Glomerular visceral epithelial cell (primary cell): ENCODE data around the gene EPN1.

ENCODE experiments used
- DNase-seq: peaks from one replicate; pipeline ENCODE4 v3.0.0-alpha.2; 2016; ENCODE audit errors: extremely low spot score

The EPN1 gene

GRCh38 chr19:55646889-55647731 is 27.9 kb upstream of the EPN1 start:
- no peak for DNase-seq

DNA sequence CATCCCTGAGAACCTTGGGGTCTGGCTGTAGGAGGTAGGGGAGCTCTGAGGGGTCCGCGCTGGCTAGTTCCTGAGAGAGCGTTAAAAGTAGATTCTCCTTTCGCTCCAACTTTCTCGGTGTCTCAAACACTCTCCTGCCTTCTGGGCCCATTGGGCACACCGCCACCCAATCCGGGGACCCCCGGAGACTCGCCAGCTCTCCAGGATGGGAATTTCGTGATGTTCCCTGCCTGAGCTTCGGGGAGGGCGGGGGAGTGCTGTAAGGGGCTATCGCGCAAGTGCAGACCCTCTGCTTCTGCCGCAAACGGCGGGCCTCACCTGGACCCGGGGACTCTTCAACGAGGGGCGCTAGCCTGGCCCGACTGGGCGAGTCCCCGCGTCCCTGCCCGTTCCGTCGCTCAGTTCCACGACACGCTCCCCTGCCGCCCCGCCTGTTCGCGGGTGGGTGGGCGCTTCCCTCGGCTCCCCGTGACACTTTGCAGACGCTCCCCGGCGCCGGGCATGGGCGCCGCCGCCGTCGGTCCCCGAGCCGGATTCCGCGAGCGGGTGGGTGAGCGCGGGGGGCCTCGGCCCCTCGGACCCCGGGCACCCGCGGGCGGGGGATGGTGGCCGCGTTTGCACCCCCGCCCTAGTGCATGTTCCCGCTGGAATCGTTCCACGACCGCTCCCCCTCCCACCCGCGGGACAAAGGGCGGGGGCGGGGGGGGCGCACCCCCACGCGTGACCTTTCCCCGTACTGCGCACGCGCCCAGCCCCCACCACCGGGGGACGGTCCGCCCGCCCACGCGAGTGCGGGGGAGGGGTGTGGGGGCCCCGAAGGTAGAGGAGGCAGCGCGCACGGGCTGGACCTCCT is 27.1 kb upstream of the EPN1 start, which contains the start of gene CCDC106:
Gene CCDC106 (plus strand): TSS at position 481 of the 853 bp plus-strand sequence. CDS start 835 bp downstream, outside the sequence.
- DNase-seq: peak; percentile 70

DNA sequence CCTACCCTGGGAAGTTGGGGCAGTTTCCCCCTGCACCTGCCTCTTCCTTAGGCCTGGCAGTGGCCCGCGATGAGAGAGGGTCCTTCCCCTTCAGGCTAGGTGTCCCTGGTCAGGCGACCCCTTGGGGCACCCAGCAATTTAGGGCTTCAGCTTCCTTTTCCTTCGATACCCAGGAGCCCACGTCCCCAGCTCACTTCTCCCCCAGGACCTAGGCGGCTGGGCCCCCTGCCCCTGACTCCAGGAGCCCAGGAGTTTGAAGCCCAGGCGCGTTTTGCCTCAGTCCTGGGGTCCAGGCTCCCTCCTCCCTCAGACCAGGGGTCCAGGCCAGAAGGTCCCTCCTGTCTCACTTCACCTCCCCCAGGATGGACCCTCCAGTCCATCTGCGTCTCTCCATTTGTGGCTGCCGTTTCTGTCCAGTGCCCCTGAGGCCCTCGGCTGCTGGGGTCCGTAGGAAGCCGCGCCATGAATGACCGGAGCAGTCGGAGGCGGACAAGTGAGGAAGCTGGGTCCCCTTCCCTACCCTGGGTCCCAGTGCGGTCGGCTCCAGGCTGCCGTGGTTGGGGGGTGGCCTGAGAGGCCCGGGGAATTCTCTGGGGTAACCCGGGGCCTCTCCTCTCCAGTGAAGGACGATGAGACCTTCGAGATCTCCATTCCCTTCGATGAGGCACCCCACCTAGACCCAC is 26.3 kb upstream of the EPN1 start:
- no peak for DNase-seq

GRCh38 chr19:55649268-55650125 is 25.5 kb upstream of the EPN1 start:
- no peak for DNase-seq

GRCh38 chr19:55650126-55650557 is 24.9 kb upstream of the EPN1 start:
- DNase-seq: no peak

DNA sequence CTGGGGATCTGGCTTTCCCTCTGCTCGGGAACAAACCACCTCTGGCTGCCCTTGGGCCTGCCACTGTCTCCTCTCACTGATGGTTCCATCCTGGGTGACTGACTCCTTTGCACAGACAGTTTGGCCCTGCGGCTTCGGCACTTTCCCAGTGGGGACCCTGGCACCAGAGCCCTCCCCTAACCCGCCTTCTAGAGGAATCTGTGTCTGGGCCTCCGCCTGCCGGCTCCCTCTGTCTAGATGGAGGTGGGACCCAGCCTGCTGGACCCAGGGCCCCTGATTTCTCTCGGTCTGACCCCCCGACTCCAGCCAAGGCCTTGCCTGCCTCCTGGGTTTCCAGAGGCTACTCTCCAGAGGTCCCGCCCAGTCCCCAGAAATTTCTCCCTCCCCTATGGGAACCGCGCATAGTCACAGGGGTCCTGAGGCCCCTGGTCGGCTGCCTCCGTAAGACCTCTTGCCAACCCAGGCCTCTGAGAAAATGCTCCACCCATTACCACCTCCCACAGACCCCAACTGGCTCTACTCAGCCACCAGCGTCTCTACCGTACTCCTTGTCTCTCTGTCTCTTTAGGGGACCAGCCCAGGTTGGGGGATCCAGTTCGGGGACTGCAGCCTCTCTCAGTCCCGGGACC is 24.3 kb upstream of the EPN1 start:
- no peak for DNase-seq

GRCh38 chr19:55651236-55651635 is 23.8 kb upstream of the EPN1 start:
- DNase-seq: no peak

GRCh38 chr19:55652311-55653128 is 22.5 kb upstream of the EPN1 start:
- no peak for DNase-seq

DNA sequence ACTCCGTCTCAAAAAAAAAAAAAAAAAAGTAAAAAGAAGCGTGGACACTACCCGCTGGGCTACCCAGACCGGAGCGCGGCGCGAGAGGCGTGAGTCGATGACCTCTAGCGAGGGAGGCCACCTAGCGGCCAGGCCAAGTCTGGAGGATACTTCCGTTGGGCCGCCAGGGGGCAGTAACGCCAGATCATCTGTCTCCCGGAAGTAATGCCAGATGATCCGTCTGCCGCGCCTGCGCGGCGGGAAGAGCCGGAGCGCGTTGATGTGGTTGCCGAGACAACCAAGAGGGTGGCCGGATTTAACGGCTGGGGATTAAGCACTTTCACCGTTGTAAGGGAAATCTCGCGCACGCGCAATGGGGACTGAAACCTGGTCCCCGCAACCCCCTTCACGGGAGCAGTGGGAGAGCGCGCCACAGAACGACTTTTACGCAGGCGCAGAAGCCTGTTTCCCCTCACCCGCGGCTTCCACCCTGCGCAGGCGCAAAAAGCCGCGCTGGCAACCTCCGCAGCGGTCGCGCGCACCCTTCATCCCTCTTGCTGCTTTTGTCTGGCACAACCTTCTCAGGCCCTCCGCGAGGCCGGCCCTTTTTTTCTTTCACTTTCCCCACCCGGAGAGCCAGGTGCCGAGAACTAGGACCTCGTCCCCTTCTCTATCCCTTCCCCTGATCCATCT is 21.2 kb upstream of the EPN1 start:
- DNase-seq: peak; percentile 100

DNA sequence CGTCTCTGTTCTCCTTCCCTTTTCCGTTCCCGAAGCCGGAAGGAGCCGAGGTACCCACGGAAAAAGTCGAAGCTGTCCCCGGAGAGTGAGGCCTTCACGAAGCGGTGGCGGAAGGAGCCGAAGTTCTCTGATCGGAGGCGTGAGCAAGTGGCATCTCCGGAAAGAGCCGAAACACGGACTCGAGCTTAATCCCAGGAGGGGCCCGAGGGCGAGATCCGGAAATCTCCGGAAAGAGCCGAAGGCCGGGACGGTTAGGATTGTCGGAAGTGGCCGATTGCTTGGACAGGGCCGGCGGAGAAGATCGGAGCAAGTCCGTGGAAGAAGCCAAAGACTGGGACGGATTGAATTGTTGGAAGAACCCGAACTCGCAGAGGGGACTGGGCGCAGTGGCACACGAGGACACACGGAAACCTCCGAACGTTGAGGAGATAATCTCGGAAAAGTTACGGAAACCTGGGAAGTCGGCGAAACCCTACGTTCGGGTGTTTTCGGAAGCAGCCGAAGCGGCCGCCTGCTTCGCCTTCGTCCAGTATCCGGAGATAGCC is 20.6 kb upstream of the EPN1 start:
- peak; percentile 100 for DNase-seq

DNA sequence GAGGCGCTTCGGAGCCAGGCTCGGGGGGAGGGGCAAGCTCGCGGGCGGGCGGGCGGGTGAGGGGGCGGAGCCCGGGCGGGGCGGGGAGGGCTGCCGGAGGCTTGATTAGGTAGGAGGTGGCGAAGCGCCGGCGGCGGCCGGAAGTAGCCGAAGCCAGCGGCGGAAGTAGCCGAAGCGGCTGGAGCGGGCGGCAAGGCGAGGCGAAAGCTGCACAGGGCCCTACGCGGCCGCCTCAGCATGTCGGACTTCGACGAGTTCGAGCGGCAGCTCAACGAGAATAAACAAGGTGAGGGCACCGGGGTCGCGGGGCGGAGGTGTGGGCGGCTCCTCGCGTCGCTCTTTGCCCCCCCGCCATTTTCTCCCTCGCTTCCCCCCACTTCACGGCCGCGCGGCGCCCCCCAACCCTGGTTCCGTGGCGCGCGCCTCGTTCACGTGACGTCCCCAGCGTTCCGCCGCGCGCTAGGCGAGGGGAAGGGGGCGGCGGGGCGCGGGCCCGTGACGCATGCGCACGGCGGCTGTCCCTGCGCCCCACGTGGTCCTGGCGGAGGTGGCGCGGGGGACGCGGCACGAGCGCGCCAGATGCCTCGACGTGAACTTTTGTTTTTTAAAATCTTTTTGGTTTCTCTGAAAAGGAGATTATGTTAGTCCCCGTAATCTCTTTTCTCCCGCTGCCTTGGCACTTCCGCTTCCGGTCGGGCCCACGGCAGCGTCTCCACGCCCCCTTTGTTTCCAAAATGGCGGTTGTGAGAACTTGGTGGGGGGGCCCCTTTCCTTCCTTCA is 20.0 kb upstream of the EPN1 start, which contains the start of gene U2AF2:
Gene U2AF2 (plus strand): TSS at position 168 of the 780 bp plus-strand sequence. CDS start 70 bp downstream, at position 238.
- DNase-seq: peak; percentile 98

DNA sequence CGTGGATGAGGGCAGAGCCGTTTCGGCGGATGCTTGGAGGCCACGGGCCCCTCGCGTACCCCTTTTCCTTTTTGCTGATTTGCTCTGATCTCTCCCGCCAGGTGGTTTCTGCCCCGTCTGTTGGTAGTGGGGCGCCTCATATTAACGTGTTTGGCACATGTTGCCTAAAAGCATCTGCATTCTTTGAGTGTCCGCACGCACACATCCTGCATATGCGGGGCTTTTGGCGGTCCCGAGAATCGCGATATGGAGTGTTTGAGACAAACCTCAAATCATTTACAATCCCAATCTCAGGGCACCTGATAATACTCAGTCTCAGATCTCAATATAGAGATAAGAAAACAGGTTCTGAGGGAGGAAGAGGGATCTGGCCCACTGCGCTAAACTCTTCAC is 19.4 kb upstream of the EPN1 start:
- no peak for DNase-seq

- DNase-seq: no peak
Observed at GRCh38 chr19:55656552-55656951, 18.5 kb upstream of the EPN1 start.

DNA sequence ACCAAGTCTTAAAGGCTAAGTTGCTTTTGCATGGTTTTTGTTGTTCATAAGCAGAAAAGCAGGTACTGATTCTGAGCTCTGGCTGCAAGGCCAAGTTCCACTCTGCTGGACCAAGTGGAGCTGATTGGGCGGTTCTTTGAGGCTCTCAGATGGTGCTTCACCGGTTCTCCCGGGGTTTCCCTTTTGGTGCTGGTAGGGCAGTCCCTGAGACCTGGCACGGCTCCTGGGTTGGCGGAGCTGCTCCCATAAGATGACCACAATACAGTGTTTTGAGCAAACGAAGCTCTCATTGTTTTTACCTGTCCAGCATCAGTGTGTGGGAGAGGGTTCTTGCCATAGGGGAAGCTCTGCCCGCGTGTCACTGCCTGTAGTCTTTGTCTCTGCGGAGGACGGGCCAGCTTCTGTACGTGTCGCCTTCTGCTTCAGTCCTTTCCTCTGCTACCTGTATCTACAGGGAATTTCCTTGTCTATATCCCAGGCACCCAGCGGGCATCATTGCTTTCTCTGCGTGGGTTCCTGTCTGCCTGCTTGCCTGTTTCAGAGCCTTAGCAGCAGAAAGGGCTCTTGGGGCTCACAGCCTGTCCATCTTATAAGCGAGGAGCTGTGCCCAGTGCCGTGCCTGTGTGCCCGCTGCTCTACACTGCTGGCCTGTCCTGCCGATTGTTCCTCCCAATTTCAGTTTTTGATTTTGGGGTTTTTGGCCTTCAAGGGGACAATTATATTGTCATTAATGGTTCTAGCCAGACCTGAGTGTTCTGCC is 17.9 kb upstream of the EPN1 start:
- no peak for DNase-seq

DNA sequence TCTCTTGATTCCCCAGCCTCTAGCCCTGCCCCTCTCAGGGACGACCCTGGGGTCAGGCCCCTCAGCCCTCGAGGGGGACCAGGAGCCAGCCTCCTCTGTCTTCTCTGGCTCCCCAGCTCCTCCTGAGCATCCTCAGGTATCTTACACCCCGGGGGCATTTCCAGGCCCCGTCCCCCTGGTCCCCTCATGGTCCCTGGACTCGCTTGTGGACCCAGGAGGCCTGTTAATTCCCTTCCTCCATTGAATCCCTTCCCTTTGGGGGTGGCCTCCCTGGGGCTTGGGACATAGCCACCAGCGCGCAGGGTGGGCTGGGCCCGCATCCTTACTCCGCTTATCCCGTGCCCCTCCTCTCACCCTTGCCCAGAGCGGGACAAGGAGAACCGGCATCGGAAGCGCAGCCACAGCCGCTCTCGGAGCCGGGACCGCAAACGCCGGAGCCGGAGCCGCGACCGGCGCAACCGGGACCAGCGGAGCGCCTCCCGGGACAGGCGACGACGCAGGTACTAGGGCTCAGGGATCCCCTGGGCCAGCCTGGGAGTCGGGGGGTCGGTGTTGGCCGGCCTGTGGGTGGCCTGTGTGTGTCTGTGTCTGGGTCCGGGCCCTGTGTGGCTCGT is 16.1 kb upstream of the EPN1 start:
- no peak for DNase-seq

DNA sequence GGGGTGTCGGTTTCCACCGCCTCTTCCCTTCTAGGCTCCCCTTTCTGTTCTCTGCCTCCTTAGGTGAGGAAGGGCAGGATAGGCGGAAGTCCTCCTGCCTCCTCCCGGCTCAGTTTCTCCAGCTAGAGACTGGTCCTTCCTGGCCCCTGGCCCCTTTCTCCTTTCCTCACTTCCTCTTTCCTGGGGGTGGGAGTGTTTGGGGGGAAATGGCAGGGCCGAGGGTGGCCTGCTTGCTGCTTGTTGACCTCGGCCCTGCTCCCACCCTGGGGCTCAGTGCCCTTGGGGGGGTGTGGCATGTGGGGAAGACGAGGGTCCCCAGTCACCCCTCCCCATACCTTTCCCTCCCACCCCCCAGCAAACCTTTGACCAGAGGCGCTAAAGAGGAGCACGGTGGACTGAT is 15.2 kb upstream of the EPN1 start:
- no peak for DNase-seq

GRCh38 chr19:55660404-55660803 is 14.6 kb upstream of the EPN1 start:
- no peak for DNase-seq
